AG09319 (cell line): ENCODE results near the gene TINAGL1.

ENCODE experiments used
- DNase-seq: peaks from one replicate; pipeline ENCODE4 v3.0.0-alpha.2; 2010; ENCODE audit warnings: low read depth; ENCODE audit errors: extremely low read depth
- CTCF ChIP-seq: IDR thresholded peaks from 2 replicates; pipeline ENCODE4 v1.5.1; 2011; ENCODE audit warnings: low read depth, mild to moderate bottlenecking, inconsistent platforms, low read length, moderate library complexity

Gene TINAGL1

GRCh38 chr1:31624309-31624708, 48.0 kb downstream of the TINAGL1 start:
- DNase-seq, result no peak
- TF ChIP-seq CTCF, result no peak

GRCh38 chr1:31624731-31625514, 48.6 kb downstream of the TINAGL1 start:
- no peak for DNase-seq
- no peak for TF ChIP-seq CTCF

- no peak for TF ChIP-seq CTCF
Observed at GRCh38 chr1:31625561-31626222, 49.4 kb downstream of the TINAGL1 start.

GRCh38 chr1:31626223-31627207, 50.2 kb downstream of the TINAGL1 start:
- DNase-seq, result peak; percentile 23
- TF ChIP-seq CTCF, result no peak

More at GRCh38 chr1:31625561-31626222, 49.4 kb downstream of the TINAGL1 start:
- no peak for DNase-seq

GRCh38 chr1:31627301-31627929, 51.1 kb downstream of the TINAGL1 start:
- TF ChIP-seq CTCF, result no peak
- DNase-seq, result no peak

GRCh38 chr1:31627930-31628559, 51.7 kb downstream of the TINAGL1 start:
- TF ChIP-seq CTCF, result no peak
- no peak for DNase-seq
